IMR-90 (cell line): Measurements from ENCODE around the gene ARID4B.

ENCODE experiments used
- CHD1 ChIP-seq: IDR thresholded peaks from 2 replicates; pipeline ENCODE4 v1.6.1; 2012; ENCODE audit warnings: low read depth, low read length, improper control_type of control experiment
- CTCF ChIP-seq: conservative IDR thresholded peaks from 2 replicates; pipeline ENCODE4 v1.5.1; 2012; ENCODE audit warnings: mild to moderate bottlenecking, low read depth, low read length, improper control_type of control experiment
- POLR2A ChIP-seq: IDR thresholded peaks from 2 replicates; pipeline ENCODE4 v1.6.1; 2012; ENCODE audit warnings: mild to moderate bottlenecking, low read depth, low read length
- SMC3 ChIP-seq: fragments of 150-350 bp; IDR thresholded peaks from 2 replicates; pipeline ENCODE4 v1.6.1; 2016; ENCODE audit warnings: low read depth, mild to moderate bottlenecking, antibody characterized with exemption, low read length, moderate library complexity

GRCh38 chr1:235295902-235296350 lies 32.1 kb downstream of the ARID4B start:
- no peak for TF ChIP-seq CTCF
- TF ChIP-seq SMC3, result no peak
- TF ChIP-seq POLR2A, result no peak
- no peak for TF ChIP-seq CHD1
